Measurements from ENCODE around the gene PCNA.
"Not testable (repeated sequence)": the region's sequence is repeated elsewhere in the genome, so short reads cannot be mapped to it uniquely, and the experiment has no call there.

The PCNA gene

GRCh38 chr20:5099009-5099408 lies 20.7 kb downstream of the PCNA start:
- H3K14ac ChIP-seq (ENCODE audit: low read length in 2 of 2); H2BK120ac ChIP-seq (ENCODE audit: low read depth, low read length); H3K18ac ChIP-seq (ENCODE audit: low read depth in 1 of 2, low read length in 2 of 2); H2BK5ac ChIP-seq (ENCODE audit: low read depth, low read length, poor library complexity, severe bottlenecking); H2AK5ac ChIP-seq (ENCODE audit: low read length, severe bottlenecking); H4K8ac ChIP-seq (ENCODE audit: low read length); H2AFZ ChIP-seq (ENCODE audit: low read depth, low read length); H3K9ac ChIP-seq (ENCODE audit: low read length); H3K23ac ChIP-seq (ENCODE audit: low read length in 2 of 2); H3K4me3 ChIP-seq (ENCODE audit: insufficient read depth in 1 of 2, low read depth in 1 of 2, low read length in 2 of 2); H3K4ac ChIP-seq (ENCODE audit: low read depth in 1 of 2, low read length in 2 of 2); H3K4me2 ChIP-seq (ENCODE audit: low read length, poor library complexity, severe bottlenecking); H3K9me3 ChIP-seq (ENCODE audit: control insufficient read depth, low read length); DNase-seq; H3K27ac ChIP-seq (ENCODE audit: low read length, poor library complexity, severe bottlenecking); H2BK12ac ChIP-seq (ENCODE audit: low read length in 2 of 2); H2BK15ac ChIP-seq (ENCODE audit: low read depth, poor library complexity, severe bottlenecking); H3K4me1 ChIP-seq (ENCODE audit: control insufficient read depth, insufficient read depth, low read depth, low read length); H4K91ac ChIP-seq (ENCODE audit: low read length); H3K27me3 ChIP-seq (ENCODE audit: control insufficient read depth in 1 of 2, insufficient read depth in 1 of 2, low read length in 2 of 2): not testable (repeated sequence)
- H3K79me1 ChIP-seq (replicated peaks; ENCODE audit: low read length, poor library complexity, severe bottlenecking): peaks cover 14% of the 10 kb centered on the region
- 96% methylated on average over 1 of the region's 1 CpG for WGBS
- H3K36me3 ChIP-seq (ENCODE audit: control insufficient read depth in 1 of 2, insufficient read depth in 2 of 2, low read depth in 1 of 2, low read length in 2 of 2): peaks cover 30 to 77% of the 10 kb centered on the region in 2 experiments

GRCh38 chr20:5096463-5096862 lies 23.3 kb downstream of the PCNA start:
- Histone ChIP-seq H3K23ac (ENCODE audit: low read length in 2 of 2) (no peak overlapping the region), H2AK5ac (ENCODE audit: low read length, severe bottlenecking) (no peak overlapping the region), H3K9ac (ENCODE audit: low read length) (no peak overlapping the region), H2BK15ac (ENCODE audit: low read depth, poor library complexity, severe bottlenecking) (no peak overlapping the region), H3K4me1 (ENCODE audit: control insufficient read depth, insufficient read depth, low read depth, low read length) (no peaks in the 10 kb centered on the region), H4K91ac (ENCODE audit: low read length) (no peak overlapping the region), H2BK5ac (ENCODE audit: low read depth, low read length, poor library complexity, severe bottlenecking) (no peak overlapping the region), H3K4ac (ENCODE audit: low read depth in 1 of 2, low read length in 2 of 2) (no peak overlapping the region), H3K14ac (ENCODE audit: low read length in 2 of 2) (no peak overlapping the region), H2BK120ac (ENCODE audit: low read depth, low read length) (no peak overlapping the region), H3K36me3 (ENCODE audit: control insufficient read depth in 1 of 2, insufficient read depth in 2 of 2, low read depth in 1 of 2, low read length in 2 of 2) (peaks cover 21 to 63% of the 10 kb centered on the region in 2 experiments), H2BK12ac (ENCODE audit: low read length in 2 of 2) (no peak overlapping the region), H3K27me3 (ENCODE audit: control insufficient read depth in 1 of 2, insufficient read depth in 1 of 2, low read length in 2 of 2) (no peaks in the 10 kb centered on the region), H3K4me3 (ENCODE audit: insufficient read depth in 1 of 2, low read depth in 1 of 2, low read length in 2 of 2) (no peak overlapping the region), H2AFZ (ENCODE audit: low read depth, low read length) (no peak overlapping the region), H3K4me2 (ENCODE audit: low read length, poor library complexity, severe bottlenecking) (no peak overlapping the region), H3K79me1 (replicated peaks; ENCODE audit: low read length, poor library complexity, severe bottlenecking) (peaks cover 9% of the 10 kb centered on the region), H3K18ac (ENCODE audit: low read depth in 1 of 2, low read length in 2 of 2) (no peak overlapping the region), H3K9me3 (ENCODE audit: control insufficient read depth, low read length) (no peaks in the 10 kb centered on the region), H4K8ac (ENCODE audit: low read length) (no peak overlapping the region), H3K27ac (ENCODE audit: low read length, poor library complexity, severe bottlenecking) (no peak overlapping the region)
- 100% methylated on average over 2 of the region's 2 CpGs for WGBS
- no peak for DNase-seq

GRCh38 chr20:5095931-5096330 lies 23.8 kb downstream of the PCNA start:
- H3K79me1 ChIP-seq (replicated peaks; ENCODE audit: low read length, poor library complexity, severe bottlenecking): peaks cover 9% of the 10 kb centered on the region
- no peak overlapping the region for H3K14ac ChIP-seq (ENCODE audit: low read length in 2 of 2)
- H2AK5ac ChIP-seq (ENCODE audit: low read length, severe bottlenecking): no peak overlapping the region
- no peak overlapping the region for H3K27ac ChIP-seq (ENCODE audit: low read length, poor library complexity, severe bottlenecking)
- no peak overlapping the region for H4K91ac ChIP-seq (ENCODE audit: low read length)
- H2BK120ac ChIP-seq (ENCODE audit: low read depth, low read length): no peak overlapping the region
- no peak overlapping the region for H3K4me3 ChIP-seq (ENCODE audit: insufficient read depth in 1 of 2, low read depth in 1 of 2, low read length in 2 of 2)
- no peak overlapping the region for H2BK5ac ChIP-seq (ENCODE audit: low read depth, low read length, poor library complexity, severe bottlenecking)
- no peak overlapping the region for H3K9ac ChIP-seq (ENCODE audit: low read length)
- no peaks in the 10 kb centered on the region for H3K4me1 ChIP-seq (ENCODE audit: control insufficient read depth, insufficient read depth, low read depth, low read length)
- no peak overlapping the region for H2AFZ ChIP-seq (ENCODE audit: low read depth, low read length)
- no peak overlapping the region for H3K4ac ChIP-seq (ENCODE audit: low read depth in 1 of 2, low read length in 2 of 2)
- H3K9me3 ChIP-seq (ENCODE audit: control insufficient read depth, low read length): no peaks in the 10 kb centered on the region
- H4K8ac ChIP-seq (ENCODE audit: low read length): no peak overlapping the region
- no peak overlapping the region for H3K23ac ChIP-seq (ENCODE audit: low read length in 2 of 2)
- H3K36me3 ChIP-seq (ENCODE audit: control insufficient read depth in 1 of 2, insufficient read depth in 2 of 2, low read depth in 1 of 2, low read length in 2 of 2): peaks cover 19 to 58% of the 10 kb centered on the region in 2 experiments
- H2BK12ac ChIP-seq (ENCODE audit: low read length in 2 of 2): no peak overlapping the region
- H2BK15ac ChIP-seq (ENCODE audit: low read depth, poor library complexity, severe bottlenecking): no peak overlapping the region
- no peak for DNase-seq
- H3K4me2 ChIP-seq (ENCODE audit: low read length, poor library complexity, severe bottlenecking): no peak overlapping the region
- H3K27me3 ChIP-seq (ENCODE audit: control insufficient read depth in 1 of 2, insufficient read depth in 1 of 2, low read length in 2 of 2): no peaks in the 10 kb centered on the region
- WGBS: 89% methylated on average over 3 of the region's 3 CpGs
- no peak overlapping the region for H3K18ac ChIP-seq (ENCODE audit: low read depth in 1 of 2, low read length in 2 of 2)

GRCh38 chr20:5095454-5095853 lies 24.3 kb downstream of the PCNA start:
- Histone ChIP-seq H4K8ac (ENCODE audit: low read length) (no peak overlapping the region), H2BK5ac (ENCODE audit: low read depth, low read length, poor library complexity, severe bottlenecking) (no peak overlapping the region), H2BK15ac (ENCODE audit: low read depth, poor library complexity, severe bottlenecking) (no peak overlapping the region), H3K36me3 (ENCODE audit: control insufficient read depth in 1 of 2, insufficient read depth in 2 of 2, low read depth in 1 of 2, low read length in 2 of 2) (peaks cover 19 to 56% of the 10 kb centered on the region in 2 experiments), H3K27me3 (ENCODE audit: control insufficient read depth in 1 of 2, insufficient read depth in 1 of 2, low read length in 2 of 2) (no peaks in the 10 kb centered on the region), H3K27ac (ENCODE audit: low read length, poor library complexity, severe bottlenecking) (no peak overlapping the region), H3K23ac (ENCODE audit: low read length in 2 of 2) (no peak overlapping the region), H3K4me1 (ENCODE audit: control insufficient read depth, insufficient read depth, low read depth, low read length) (no peaks in the 10 kb centered on the region), H2AFZ (ENCODE audit: low read depth, low read length) (no peak overlapping the region), H3K9me3 (ENCODE audit: control insufficient read depth, low read length) (no peaks in the 10 kb centered on the region), H4K91ac (ENCODE audit: low read length) (no peak overlapping the region), H3K9ac (ENCODE audit: low read length) (no peak overlapping the region), H3K79me1 (replicated peaks; ENCODE audit: low read length, poor library complexity, severe bottlenecking) (peaks cover 9% of the 10 kb centered on the region), H3K18ac (ENCODE audit: low read depth in 1 of 2, low read length in 2 of 2) (no peak overlapping the region), H3K4ac (ENCODE audit: low read depth in 1 of 2, low read length in 2 of 2) (no peak overlapping the region), H2BK12ac (ENCODE audit: low read length in 2 of 2) (no peak overlapping the region), H3K14ac (ENCODE audit: low read length in 2 of 2) (no peak overlapping the region), H2AK5ac (ENCODE audit: low read length, severe bottlenecking) (no peak overlapping the region), H3K4me2 (ENCODE audit: low read length, poor library complexity, severe bottlenecking) (no peak overlapping the region), H2BK120ac (ENCODE audit: low read depth, low read length) (no peak overlapping the region), H3K4me3 (ENCODE audit: insufficient read depth in 1 of 2, low read depth in 1 of 2, low read length in 2 of 2) (no peak overlapping the region)
- 100% methylated on average over 3 of the region's 3 CpGs for WGBS
- no peak for DNase-seq
